Putamen (tissue), 1 donor: ENCODE measurements around the gene MS4A2.
"Not testable (repeated sequence)": the region's sequence is repeated elsewhere in the genome, so short reads cannot be mapped to it uniquely, and the experiment has no call there.

Experiments
- DNase-seq: peaks from one replicate; pipeline ENCODE4 v3.0.0-alpha.2; 2016; ENCODE audit warnings: low spot score

MS4A2 gene

GRCh38 chr11:60088364-60088763 is at the start of gene MS4A2:
Gene MS4A2, plus strand, starts transcription at chr11:60088664. Its CDS starts 102 bp downstream, at chr11:60088766.
- no peak for DNase-seq

- DNase-seq, result no peak
Observed at GRCh38 chr11:60040109-60040508, 48.4 kb upstream of the MS4A2 start, which contains the start of gene OOSP2. Gene OOSP2, plus strand, starts transcription at chr11:60040409. Its CDS starts 51 bp downstream, at chr11:60040460.

GRCh38 chr11:60050422-60050821 is 38.0 kb upstream of the MS4A2 start:
- DNase-seq, result not testable (repeated sequence)

DNA sequence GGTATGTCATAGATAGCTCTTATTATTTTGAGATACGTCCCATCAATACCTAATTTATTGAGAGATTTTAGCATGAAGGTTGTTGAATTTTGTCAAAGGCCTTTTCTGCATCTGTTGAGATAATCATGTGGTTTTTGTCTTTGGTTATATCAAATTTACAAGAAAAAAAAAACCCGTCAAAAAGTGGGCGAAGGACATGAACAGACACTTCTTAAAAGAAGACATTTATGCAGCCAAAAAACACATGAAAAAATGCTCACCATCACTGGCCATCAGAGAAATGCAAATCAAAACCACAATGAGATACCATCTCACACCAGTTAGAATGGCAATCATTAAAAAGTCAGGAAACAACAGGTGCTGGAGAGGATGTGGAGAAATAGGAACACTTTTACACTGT is 37.6 kb upstream of the MS4A2 start:
- not testable (repeated sequence) for DNase-seq

DNA sequence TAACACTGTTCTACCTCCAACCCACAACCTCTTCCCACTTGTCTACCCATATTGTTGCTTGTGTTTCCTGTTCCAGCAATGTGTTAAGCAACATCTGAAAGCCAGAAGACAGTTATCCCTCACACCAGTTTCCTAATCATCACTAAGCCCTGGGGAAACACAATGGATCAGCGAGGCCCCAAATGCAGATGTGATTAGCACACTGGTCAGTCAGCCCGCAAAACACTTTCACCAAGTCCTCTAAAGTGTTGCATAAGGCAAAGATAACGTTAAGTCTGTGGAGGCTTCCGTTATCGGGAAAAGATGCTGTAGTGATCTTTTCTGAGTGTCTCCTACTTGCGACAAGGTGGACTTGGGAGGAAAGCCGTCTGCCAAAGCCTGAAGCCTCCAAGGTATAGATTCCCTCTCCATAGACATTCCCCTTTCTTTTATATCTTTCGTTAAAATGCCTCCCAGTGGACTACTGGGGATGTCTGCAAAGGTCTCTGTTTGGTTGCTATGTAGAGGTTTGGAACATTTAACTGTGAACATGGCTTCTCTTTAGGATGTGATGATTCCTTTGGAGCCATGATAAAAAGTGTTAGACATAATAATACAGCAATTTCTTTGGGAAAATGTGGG is 32.0 kb upstream of the MS4A2 start, which contains the start of gene MS4A3:
Gene MS4A3 (plus strand): TSS at position 317 of the 621 bp plus-strand sequence. CDS start 4,496 bp downstream, outside the sequence.
- DNase-seq, result no peak

- no peak for DNase-seq
Observed at GRCh38 chr11:60059052-60059451, 29.4 kb upstream of the MS4A2 start.

DNA sequence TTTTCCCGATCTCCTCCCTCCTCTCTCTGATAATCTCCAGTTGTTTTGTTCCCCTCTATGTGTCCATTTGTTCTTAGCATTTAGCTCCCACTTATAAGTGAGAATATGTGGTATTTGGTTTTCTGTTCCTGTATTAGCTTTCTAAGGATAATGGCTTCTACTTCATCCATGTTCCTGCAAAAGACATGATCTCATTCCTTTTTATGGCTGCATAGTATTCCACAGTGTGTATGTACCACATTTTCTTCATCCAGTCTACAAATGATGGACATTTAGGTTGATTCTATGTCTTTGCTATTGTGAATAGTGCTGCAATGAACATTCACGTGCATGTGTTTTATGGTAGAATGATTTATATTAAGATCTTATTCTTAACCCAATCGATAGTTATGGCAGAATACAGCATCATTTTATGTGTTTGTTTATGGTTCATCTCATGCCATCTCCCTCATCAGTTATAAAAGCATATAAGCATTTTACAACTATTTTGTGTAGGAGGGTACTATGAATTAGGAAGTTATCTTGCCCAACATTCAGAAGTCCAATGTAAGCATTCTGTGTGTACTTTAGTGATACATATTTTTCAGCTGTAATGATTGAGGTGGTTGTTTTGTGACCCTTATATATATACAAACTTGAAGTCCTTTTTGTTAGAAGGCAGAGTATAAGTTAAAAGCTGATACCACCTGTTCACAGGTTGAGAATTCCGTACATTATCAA is 28.8 kb upstream of the MS4A2 start:
- DNase-seq, result no peak

- no peak for DNase-seq
Observed at GRCh38 chr11:60064111-60064510, 24.4 kb upstream of the MS4A2 start.

- DNase-seq, result no peak
Observed at GRCh38 chr11:60065801-60066200, 22.7 kb upstream of the MS4A2 start.

GRCh38 chr11:60069450-60069849 is 19.0 kb upstream of the MS4A2 start:
- no peak for DNase-seq

DNA sequence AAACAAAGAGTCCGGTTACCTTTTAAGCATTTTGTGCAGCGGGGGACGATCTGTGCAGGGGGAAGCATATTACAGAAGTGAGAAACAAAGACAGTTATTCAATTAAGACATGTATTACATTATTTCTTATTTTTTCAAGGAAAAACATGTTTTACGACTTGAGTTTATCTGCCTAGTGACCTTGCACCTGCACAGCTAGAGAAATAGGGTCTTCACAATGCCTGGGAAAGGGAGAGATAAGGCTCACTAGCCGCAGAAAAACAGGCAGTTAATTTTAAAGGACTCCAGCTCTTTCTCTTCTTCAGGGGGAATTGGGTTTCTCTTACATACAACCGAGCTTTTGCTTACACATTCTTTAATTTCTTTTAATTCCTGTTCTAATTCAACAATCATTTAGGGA is 16.8 kb upstream of the MS4A2 start:
- not testable (repeated sequence) for DNase-seq

- DNase-seq, result no peak
Observed at GRCh38 chr11:60077216-60077817, 11.1 kb upstream of the MS4A2 start.

- no peak for DNase-seq
Observed at GRCh38 chr11:60077981-60078380, 10.5 kb upstream of the MS4A2 start.

DNA sequence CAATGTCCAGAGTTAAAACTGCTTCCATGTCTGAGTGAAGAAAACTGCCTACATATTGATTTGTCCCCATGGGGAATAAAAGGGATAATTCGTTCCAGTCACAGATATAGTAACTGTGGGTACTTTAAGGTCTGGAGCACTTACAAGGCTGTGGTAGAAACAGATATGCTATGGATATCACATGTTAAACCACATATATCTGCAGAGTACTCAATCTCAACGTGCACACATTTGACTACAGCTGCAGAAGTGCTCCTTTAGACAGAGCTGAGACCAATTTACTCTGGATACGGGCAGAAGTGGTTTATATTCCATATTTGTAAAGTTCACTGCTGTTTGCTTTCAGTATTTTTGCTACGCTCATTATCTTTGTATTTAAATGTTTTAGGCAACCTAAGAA is 9.7 kb upstream of the MS4A2 start:
- no peak for DNase-seq

DNA sequence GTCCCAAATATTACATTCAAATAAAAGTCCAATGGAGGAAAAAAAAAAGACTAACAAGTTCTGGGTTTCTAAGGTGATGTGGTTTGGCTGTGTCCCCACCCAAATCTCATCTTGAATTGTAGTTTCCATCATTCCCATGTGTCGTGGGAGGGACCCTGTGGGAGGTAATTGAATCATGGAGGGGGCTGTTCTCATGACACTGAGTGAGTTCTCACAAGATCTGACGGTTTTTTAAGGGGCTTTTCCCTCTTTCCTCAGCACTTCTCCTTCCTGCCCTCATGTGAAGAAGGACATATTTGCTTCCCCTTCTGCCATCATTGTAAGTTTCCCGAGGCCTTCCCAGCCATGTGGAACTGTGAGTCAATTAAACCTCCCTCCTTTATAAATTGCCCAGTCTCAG is 7.9 kb upstream of the MS4A2 start:
- DNase-seq, result no peak

GRCh38 chr11:60084631-60085273 is 3.7 kb upstream of the MS4A2 start:
- no peak for DNase-seq

GRCh38 chr11:60085909-60086308 is 2.6 kb upstream of the MS4A2 start:
- DNase-seq, result no peak

GRCh38 chr11:60087239-60087638 is 1.2 kb upstream of the MS4A2 start:
- no peak for DNase-seq

- DNase-seq, result no peak
Observed at GRCh38 chr11:60095477-60096120, 7.1 kb downstream of the MS4A2 start.

GRCh38 chr11:60097189-60097588 is 8.7 kb downstream of the MS4A2 start:
- no peak for DNase-seq

- DNase-seq, result no peak
Observed at GRCh38 chr11:60098508-60098907, 10.0 kb downstream of the MS4A2 start.

GRCh38 chr11:60100516-60100915 is 12.1 kb downstream of the MS4A2 start:
- DNase-seq, result no peak
